K562 (cell line): ENCODE measurements around the gene TARBP2. TPM values are rescaled to one million over a fixed set of nuclear protein-coding genes. Genes with fewer than 3 reads are reported as not detected.

Experiments
- ATAC-seq: fragments of 200-7000 bp; cut with Tn5 transposase; 3 replicates; pipeline ENCODE4 v1.9.1; 2020; ENCODE audit warnings: moderate library complexity
- BruUV-seq: library from RNA; stranded (reverse); fragments of 400-500 nt; replicated peaks from 2 replicates; lab custom pipeline; 2021; lab: Mats Ljungman, UMichigan
- CTCF ChIA-PET: fragments of 300-600 bp; formaldehyde crosslinking; extraction: SDS; loops from one replicate; lab custom pipeline; 2021; ENCODE audit warnings: low intra/inter-chr PET ratio; lab: Yijun Ruan, JAX
- POLR2A ChIA-PET: fragments of 300-600, 350-650 bp; sonication (Branson Sonifier 250); formaldehyde crosslinking; extraction: SDS; loops from one replicate; lab custom pipeline; 2021; ENCODE audit warnings: antibody characterized with exemption, inconsistent platforms; lab: Yijun Ruan, JAX
- DNase-seq, 4 experiments: peaks; one replicate each; pipeline versions ENCODE4 v3.0.0 to v3.0.0-alpha.2; 2011 to 2018; ENCODE audit warnings: low spot score in 3 of 4, mixed read lengths in 3 of 4; ENCODE audit errors: extremely low read depth in 1 of 4
- FAIRE-seq: peaks from 2 replicates; lab custom pipeline; 2011; peaks lifted over from hg19 to GRCh38; lab: Jason Lieb, UNC
- H2AFZ ChIP-seq: 2 replicates; pipeline ENCODE4 v1.6.0; 2011; ENCODE audit warnings: low read depth, low read length, control low read depth, inconsistent platforms
- H3K27ac ChIP-seq: fragments of 200-600 bp; 3 replicates; pipeline ENCODE4 v1.8.0; 2011; ENCODE audit warnings: low read depth, mild to moderate bottlenecking, control low read depth, inconsistent platforms, low read length, moderate library complexity, mixed read lengths; ENCODE audit errors: extremely low read depth
- H3K27me3 ChIP-seq, 2 experiments: fragments of 300-600 bp in 1 of 2; 2 replicates in 1 of 2; 3 replicates in 1 of 2; pipeline versions ENCODE4 v1.6.0 to v1.8.0; 2011; ENCODE audit warnings: inconsistent platforms in 2 of 2, low read length in 2 of 2, mild to moderate bottlenecking in 1 of 2, mixed read lengths in 1 of 2, moderate library complexity in 1 of 2; ENCODE audit not compliant: control insufficient read depth in 2 of 2, insufficient read depth in 2 of 2
- H3K36me3 ChIP-seq: fragments of 300-600 bp; 3 replicates; pipeline ENCODE4 v1.8.0; 2011; ENCODE audit warnings: mild to moderate bottlenecking, low read length, inconsistent platforms; ENCODE audit not compliant: control insufficient read depth, insufficient read depth
- H3K4me1 ChIP-seq, 2 experiments: fragments of 200-600 bp in 1 of 2; replicated peaks in 1 of 2; 2 replicates in 1 of 2; 3 replicates in 1 of 2; pipeline versions ENCODE4 v1.5.1 to v1.8.0; 2011; ENCODE audit warnings: inconsistent platforms in 2 of 2, low read length in 2 of 2, mild to moderate bottlenecking in 1 of 2, mixed read lengths in 1 of 2, moderate library complexity in 1 of 2; ENCODE audit not compliant: control insufficient read depth in 2 of 2, insufficient read depth in 2 of 2
- H3K4me2 ChIP-seq: 2 replicates; pipeline ENCODE4 v1.6.1; 2011; ENCODE audit warnings: low read length, control low read depth, inconsistent platforms, mixed read lengths; ENCODE audit not compliant: insufficient read depth
- H3K4me3 ChIP-seq: fragments of 200-600 bp; sonication (generic), shearing (Covaris generic); 2 replicates; pipeline ENCODE4 v1.5.1; 2016; ENCODE audit warnings: control low read depth, inconsistent platforms
- H3K79me2 ChIP-seq: fragments of 200-600 bp; 3 replicates; pipeline ENCODE4 v1.8.0; 2011; ENCODE audit warnings: low read length, inconsistent platforms; ENCODE audit not compliant: control insufficient read depth, insufficient read depth
- H3K9ac ChIP-seq, 2 experiments: 2 replicates each; pipeline versions ENCODE4 v1.6.0 to v1.6.1; 2011; ENCODE audit warnings: low read depth in 2 of 2, low read length in 2 of 2, control low read depth in 1 of 2, inconsistent platforms in 1 of 2, mild to moderate bottlenecking in 1 of 2, mixed read lengths in 1 of 2; ENCODE audit not compliant: insufficient read depth in 1 of 2
- H3K9me1 ChIP-seq: one replicate; pipeline ENCODE4 v1.6.0; 2011; ENCODE audit warnings: inconsistent platforms, mild to moderate bottlenecking, low read length, moderate library complexity; ENCODE audit not compliant: control insufficient read depth, insufficient read depth
- H3K9me3 ChIP-seq: replicated peaks from 2 replicates; pipeline ENCODE4 v1.5.1; 2011; ENCODE audit warnings: low read depth, low read length, inconsistent platforms; ENCODE audit not compliant: control insufficient read depth, insufficient read depth
- H4K20me1 ChIP-seq: replicated peaks from 2 replicates; pipeline ENCODE4 v1.6.1; 2011; ENCODE audit warnings: low read length, inconsistent platforms, mixed read lengths; ENCODE audit not compliant: control insufficient read depth, insufficient read depth
- CCNT2 ChIP-seq: IDR thresholded peaks from 2 replicates; pipeline ENCODE4 v1.6.1; 2011; ENCODE audit warnings: borderline replicate concordance, low read depth, mild to moderate bottlenecking, moderate library complexity, mixed read lengths, low read length; ENCODE audit not compliant: insufficient read length; ENCODE audit errors: extremely low read depth
- DACH1 ChIP-seq: fragments of 450-650 bp; IDR thresholded peaks from 2 replicates; pipeline ENCODE4 v1.6.1; 2018; ENCODE audit not compliant: partially characterized antibody
- FOSL1 ChIP-seq: fragments of 200-800 bp; sonication (Bioruptor generic); conservative IDR thresholded peaks from 2 replicates; pipeline ENCODE4 v1.6.1; 2016; ENCODE audit warnings: missing genetic modification characterization, missing compliant biosample characterization
- NFE2L1 ChIP-seq: fragments of 450-650 bp; IDR thresholded peaks from 2 replicates; pipeline ENCODE4 v1.6.1; 2016; ENCODE audit warnings: missing genetic modification characterization, low read depth, mild to moderate bottlenecking, missing compliant biosample characterization, moderate library complexity, borderline replicate concordance
- POLR2A ChIP-seq: fragments of 450-650 bp; conservative IDR thresholded peaks from 2 replicates; pipeline ENCODE4 v1.6.1; 2016
- RBFOX2 ChIP-seq: fragments of 200-400 bp; formaldehyde crosslinking; IDR thresholded peaks from 2 replicates; pipeline ENCODE4 v1.6.1; 2017; ENCODE audit warnings: low read depth, mild to moderate bottlenecking, low read length, moderate library complexity
- SMARCA5 ChIP-seq: fragments of 450-650 bp; IDR thresholded peaks from 2 replicates; pipeline ENCODE4 v1.6.1; 2016
- ZKSCAN1 ChIP-seq: fragments of 150-350 bp; IDR thresholded peaks from 2 replicates; pipeline ENCODE4 v1.6.1; 2016; ENCODE audit warnings: low read depth, low read length
- ZNF274 ChIP-seq: IDR thresholded peaks from 2 replicates; pipeline ENCODE4 v1.6.1; 2011; ENCODE audit warnings: low read depth, mild to moderate bottlenecking, low read length, moderate library complexity, borderline replicate concordance
- ZNF77 ChIP-seq: fragments of 250-450 bp; sonication (Bioruptor Pico); IDR thresholded peaks from 2 replicates; pipeline ENCODE4 v1.5.0; 2020
- WGBS: fragments of 100-300 bp; shearing (Covaris generic); methylation state at CpG from one replicate; pipeline ENCODE4 v1.1.6; 2016; ENCODE audit warnings: low coverage, mixed read lengths; ENCODE audit not compliant: insufficient coverage; ENCODE audit errors: missing lambda C conversion rate; 5-methylcytosine and 5-hydroxymethylcytosine counted together
- in situ Hi-C: fragments of 300-500 bp; cut with MboI; formaldehyde crosslinking; loops from 4 replicates; pipeline ENCODE4 v1.15.0; 2018; ENCODE audit warnings: inconsistent platforms, mixed read lengths
- intact Hi-C: fragments of 100-400 bp; cut with micrococcal nuclease; formaldehyde crosslinking; loops from 2 replicates; pipeline ENCODE4 v1.14.2; 2022
- polyA plus RNA-seq, 8 experiments: library from polyadenylated mRNA; depleted of rRNA in 4 of 8; stranded (reverse) in 5 of 8; unstranded in 3 of 8; fragments of >200 nt; fragmentation: Nextera tagmentation in 2 of 8; fragmentation: Illumina TruSeq in 1 of 8; extraction: Ambion mirVana in 2 of 8; extraction: Trizol in 1 of 8; gene quantifications; 2 replicates each; pipeline versions ENCODE4 v1.2.1 to v1.2.3, GENCODE V29; 2011 to 2014; ENCODE audit warnings: inconsistent platforms in 1 of 8, missing spikeins in 1 of 8
- total RNA-seq, 7 experiments: library from RNA; depleted of rRNA in 6 of 7; stranded (reverse); fragments of >200 nt in 6 of 7; fragmentation: Illumina TruSeq in 2 of 7; extraction: Trizol in 2 of 7; gene quantifications; 2 replicates each; pipeline versions ENCODE4 v1.2.1 to v1.2.3, GENCODE V29; 2011 to 2021; ENCODE audit warnings: low replicate concordance in 1 of 7
- TF ChIP-seq, protein P1 (sequence below), 2 experiments: fragments of 450-650 bp; IDR thresholded peaks; 2 replicates each; pipeline ENCODE4 v1.6.1; 2016; ENCODE audit warnings: mild to moderate bottlenecking in 2 of 2, borderline replicate concordance in 1 of 2, low read depth in 1 of 2, moderate library complexity in 1 of 2
- TF ChIP-seq, protein P2 (sequence below): IDR thresholded peaks from 3 replicates; pipeline ENCODE4 v1.6.1; 2011; ENCODE audit warnings: borderline replicate concordance, mild to moderate bottlenecking, moderate library complexity; ENCODE audit not compliant: insufficient read length; ENCODE audit errors: extremely low read depth

The TARBP2 gene
- total and polyA plus RNA-seq, 9 of the 15 experiments (the other 6 are each of a cell fraction or from before 2014, with no cell fraction given): 5.6 to 69.0 (median 44.6) TPM

- Histone ChIP-seq H2AFZ (no peak overlapping the region), H3K9ac (peak overlapping the region in 1 of 2 experiments; percentile 12; a peak in 1 of 4 replicates), H4K20me1 (peaks cover 25% of the 10 kb centered on the region), H3K4me1 (peaks cover 0 to 3% of the 10 kb centered on the region in 2 experiments; a peak in 1 of 5 replicates), H3K79me2 (peaks cover 98% of the 10 kb centered on the region), H3K27ac (no peak overlapping the region), H3K9me1 (no peaks in the 10 kb centered on the region), H3K27me3 (no peaks in the 10 kb centered on the region), H3K4me2 (no peak overlapping the region), H3K9me3 (no peaks in the 10 kb centered on the region), H3K4me3 (no peak overlapping the region), H3K36me3 (peaks cover 100% of the 10 kb centered on the region)
- intact Hi-C loops (no loop called here), in situ Hi-C loops (no loop called here)
- BruUV-seq: no TSS peak
- FAIRE-seq (no peak), ATAC-seq (no peak), DNase-seq (no peak)
- 77% methylated on average over 3 of the region's 3 CpGs for WGBS
- POLR2A ChIA-PET: interaction anchor here (0.7 to 8.8 kb wide), 4 partner anchors 14 to 406 kb away, joined by 3 to 87 read pairs (median 4); partner anchors contain the start of gene TARBP2
- CTCF ChIA-PET: interaction anchor here (0.7 kb wide), 1 partner anchor 15 kb away, joined by 3 read pairs; no protein-coding TSS in a partner anchor
- TF ChIP-seq ZNF274 (no peak), ZNF77 (CRISPR knock-in tag) (no peak), CCNT2 (no peak), ZKSCAN1 (no peak), SMARCA5 (no peak), DACH1 (no peak), NFE2L1 (tag) (no peak), POLR2A (0 out of 2 replicates have a peak, but pooled peaks have one; percentile 24), FOSL1 (tag) (no peak), RBFOX2 (peak; percentile 41; the same call in 1 of the 2 replicates)
- TF ChIP-seq, protein P1, sequence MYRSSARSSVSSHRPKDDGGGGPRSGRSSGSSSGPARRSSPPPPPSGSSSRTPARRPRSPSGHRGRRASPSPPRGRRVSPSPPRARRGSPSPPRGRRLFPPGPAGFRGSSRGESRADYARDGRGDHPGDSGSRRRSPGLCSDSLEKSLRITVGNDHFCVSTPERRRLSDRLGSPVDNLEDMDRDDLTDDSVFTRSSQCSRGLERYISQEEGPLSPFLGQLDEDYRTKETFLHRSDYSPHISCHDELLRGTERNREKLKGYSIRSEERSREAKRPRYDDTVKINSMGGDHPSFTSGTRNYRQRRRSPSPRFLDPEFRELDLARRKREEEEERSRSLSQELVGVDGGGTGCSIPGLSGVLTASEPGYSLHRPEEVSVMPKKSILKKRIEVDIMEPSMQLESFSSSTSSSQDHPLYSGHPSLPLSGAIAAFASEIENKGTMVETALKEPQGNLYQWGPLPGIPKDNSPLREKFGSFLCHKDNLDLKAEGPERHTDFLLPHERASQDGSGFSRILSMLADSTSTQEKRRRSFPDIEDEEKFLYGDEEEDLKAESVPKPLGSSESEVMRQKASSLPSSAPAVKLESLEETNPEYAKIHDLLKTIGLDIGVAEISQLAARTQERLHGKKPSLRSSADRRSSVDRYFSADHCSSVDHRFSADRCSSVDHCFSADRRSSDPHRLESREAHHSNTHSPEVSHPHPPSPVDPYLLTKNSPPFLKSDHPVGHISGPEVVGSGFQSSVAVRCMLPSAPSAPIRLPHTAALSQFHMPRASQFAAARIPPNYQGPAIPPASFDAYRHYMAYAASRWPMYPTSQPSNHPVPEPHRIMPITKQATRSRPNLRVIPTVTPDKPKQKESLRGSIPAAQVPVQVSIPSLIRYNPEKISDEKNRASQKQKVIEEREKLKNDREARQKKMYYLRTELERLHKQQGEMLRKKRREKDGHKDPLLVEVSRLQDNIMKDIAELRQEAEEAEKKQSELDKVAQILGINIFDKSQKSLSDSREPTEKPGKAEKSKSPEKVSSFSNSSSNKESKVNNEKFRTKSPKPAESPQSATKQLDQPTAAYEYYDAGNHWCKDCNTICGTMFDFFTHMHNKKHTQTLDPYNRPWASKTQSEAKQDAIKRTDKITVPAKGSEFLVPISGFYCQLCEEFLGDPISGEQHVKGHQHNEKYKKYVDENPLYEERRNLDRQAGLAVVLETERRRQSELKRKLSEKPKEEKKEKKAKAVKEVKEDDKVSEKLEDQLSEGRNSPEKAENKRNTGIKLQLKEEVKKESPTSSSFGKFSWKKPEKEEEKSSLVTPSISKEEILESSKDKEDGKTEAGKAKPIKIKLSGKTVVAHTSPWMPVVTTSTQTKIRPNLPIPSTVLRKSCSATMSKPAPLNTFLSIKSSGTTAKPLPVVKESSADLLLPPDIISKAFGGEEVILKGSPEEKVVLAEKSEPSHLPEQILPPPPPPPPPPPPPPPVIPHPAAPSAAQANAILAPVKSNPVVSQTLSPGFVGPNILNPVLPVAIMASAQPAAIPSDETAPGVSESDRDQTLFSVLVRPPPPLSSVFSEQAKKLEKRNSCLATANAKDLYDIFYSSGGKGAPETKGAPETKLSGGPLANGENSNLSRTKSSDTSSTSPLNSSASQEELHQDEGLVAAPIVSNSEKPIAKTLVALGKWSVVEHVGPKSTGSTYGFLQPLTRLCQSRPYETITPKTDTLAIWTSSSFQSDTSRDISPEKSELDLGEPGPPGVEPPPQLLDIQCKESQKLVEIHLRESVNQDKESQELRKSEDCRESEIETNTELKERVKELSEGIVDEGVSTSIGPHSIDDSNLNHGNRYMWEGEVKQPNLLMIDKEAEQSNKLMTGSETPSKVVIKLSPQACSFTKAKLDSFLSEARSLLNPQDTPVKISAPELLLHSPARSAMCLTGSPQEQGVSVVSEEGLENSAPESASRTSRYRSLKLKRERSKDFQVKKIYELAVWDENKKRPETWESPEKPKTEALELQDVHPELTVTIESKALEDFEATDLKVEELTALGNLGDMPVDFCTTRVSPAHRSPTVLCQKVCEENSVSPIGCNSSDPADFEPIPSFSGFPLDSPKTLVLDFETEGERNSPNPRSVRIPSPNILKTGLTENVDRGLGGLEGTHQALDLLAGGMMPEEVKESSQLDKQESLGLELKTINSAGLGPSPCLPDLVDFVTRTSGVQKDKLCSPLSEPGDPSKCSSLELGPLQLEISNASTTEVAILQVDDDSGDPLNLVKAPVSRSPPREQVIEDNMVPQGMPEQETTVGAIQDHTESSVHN (IDR thresholded peaks at IDR 0.05; ENCODE audit: borderline replicate concordance in 1 of 2, low read depth in 1 of 2): no peak
- TF ChIP-seq, protein P2, sequence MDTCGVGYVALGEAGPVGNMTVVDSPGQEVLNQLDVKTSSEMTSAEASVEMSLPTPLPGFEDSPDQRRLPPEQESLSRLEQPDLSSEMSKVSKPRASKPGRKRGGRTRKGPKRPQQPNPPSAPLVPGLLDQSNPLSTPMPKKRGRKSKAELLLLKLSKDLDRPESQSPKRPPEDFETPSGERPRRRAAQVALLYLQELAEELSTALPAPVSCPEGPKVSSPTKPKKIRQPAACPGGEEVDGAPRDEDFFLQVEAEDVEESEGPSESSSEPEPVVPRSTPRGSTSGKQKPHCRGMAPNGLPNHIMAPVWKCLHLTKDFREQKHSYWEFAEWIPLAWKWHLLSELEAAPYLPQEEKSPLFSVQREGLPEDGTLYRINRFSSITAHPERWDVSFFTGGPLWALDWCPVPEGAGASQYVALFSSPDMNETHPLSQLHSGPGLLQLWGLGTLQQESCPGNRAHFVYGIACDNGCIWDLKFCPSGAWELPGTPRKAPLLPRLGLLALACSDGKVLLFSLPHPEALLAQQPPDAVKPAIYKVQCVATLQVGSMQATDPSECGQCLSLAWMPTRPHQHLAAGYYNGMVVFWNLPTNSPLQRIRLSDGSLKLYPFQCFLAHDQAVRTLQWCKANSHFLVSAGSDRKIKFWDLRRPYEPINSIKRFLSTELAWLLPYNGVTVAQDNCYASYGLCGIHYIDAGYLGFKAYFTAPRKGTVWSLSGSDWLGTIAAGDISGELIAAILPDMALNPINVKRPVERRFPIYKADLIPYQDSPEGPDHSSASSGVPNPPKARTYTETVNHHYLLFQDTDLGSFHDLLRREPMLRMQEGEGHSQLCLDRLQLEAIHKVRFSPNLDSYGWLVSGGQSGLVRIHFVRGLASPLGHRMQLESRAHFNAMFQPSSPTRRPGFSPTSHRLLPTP: no peak
Observed at GRCh38 chr12:53461059-53461458, 40.0 kb upstream of the TARBP2 start.
